Esophagus squamous epithelium (tissue), 4 donors: ENCODE results near the gene BCL6.

Experiments
- CTCF ChIP-seq, 6 experiments: fragments of 450-650 bp in 4 of 6; fragments of 200-600 bp in 2 of 6; sonication (generic) in 2 of 6; IDR thresholded peaks; one replicate each; pipeline ENCODE4 v1.5.1; 2016 to 2019; ENCODE audit warnings: antibody characterized with exemption in 6 of 6, mild to moderate bottlenecking in 4 of 6, moderate library complexity in 4 of 6
- POLR2A ChIP-seq, 4 donors: fragments of 450-650 bp; IDR thresholded peaks; one replicate each; pipeline ENCODE4 v1.6.1; 2017; ENCODE audit warnings: antibody characterized with exemption in 4 of 4, mild to moderate bottlenecking in 4 of 4, moderate library complexity in 3 of 4

GRCh38 chr3:187762792-187763191, 17.5 kb upstream of the BCL6 start:
- no peak for TF ChIP-seq CTCF (IDR thresholded peaks at IDR 0.05)
- no peak for TF ChIP-seq POLR2A (IDR thresholded peaks at IDR 0.05)
